Measurements from ENCODE around the gene SMCO1.
"Not testable (repeated sequence)": the region's sequence is repeated elsewhere in the genome, so short reads cannot be mapped to it uniquely, and the experiment has no call there.

The SMCO1 gene

GRCh38 chr3:196554205-196554604 lies 39.1 kb upstream of the SMCO1 start:
- Histone ChIP-seq H3K36me3 (ENCODE audit: insufficient read depth, low read length) (no peaks in the 10 kb centered on the region), H3K9me3 (ENCODE audit: insufficient read depth, low read depth, low read length) (peaks cover 13% of the 10 kb centered on the region; the same call in 1 of the 2 replicates), H3K4me2 (ENCODE audit: low read depth, low read length, poor library complexity, severe bottlenecking) (no peak overlapping the region), H3K27me3 (ENCODE audit: insufficient read depth, low read length, poor library complexity, severe bottlenecking) (no peaks in the 10 kb centered on the region), H3K4me3 (ENCODE audit: low read length, poor library complexity, severe bottlenecking) (no peak overlapping the region), H3K9ac (ENCODE audit: low read depth, low read length, poor library complexity, severe bottlenecking) (no peak overlapping the region), H4K20me1 (ENCODE audit: insufficient read depth, low read length, poor library complexity, severe bottlenecking) (no peaks in the 10 kb centered on the region), H3K9me2 (replicated peaks; ENCODE audit: low read depth, low read length) (no peaks in the 10 kb centered on the region), H2AFZ (ENCODE audit: low read length) (no peak overlapping the region), H3F3A (ENCODE audit: low read depth) (no peaks in the 10 kb centered on the region), H3K4me1 (ENCODE audit: insufficient read depth, low read length, poor library complexity, severe bottlenecking) (no peaks in the 10 kb centered on the region), H3K79me2 (ENCODE audit: insufficient read depth, low read length) (no peaks in the 10 kb centered on the region)
- TF ChIP-seq CTCF (conservative IDR thresholded peaks at IDR 0.05; ENCODE audit: low read length) (no peak), EZH2phosphoT487 (IDR thresholded peaks at IDR 0.05; ENCODE audit: borderline replicate concordance) (no peak)

GRCh38 chr3:196553551-196553950 lies 38.4 kb upstream of the SMCO1 start:
- H3K9ac ChIP-seq (ENCODE audit: low read depth, low read length, poor library complexity, severe bottlenecking): no peak overlapping the region
- H4K20me1 ChIP-seq (ENCODE audit: insufficient read depth, low read length, poor library complexity, severe bottlenecking): no peaks in the 10 kb centered on the region
- H3K4me2 ChIP-seq (ENCODE audit: low read depth, low read length, poor library complexity, severe bottlenecking): no peak overlapping the region
- H3K4me1 ChIP-seq (ENCODE audit: insufficient read depth, low read length, poor library complexity, severe bottlenecking): no peaks in the 10 kb centered on the region
- H3K79me2 ChIP-seq (ENCODE audit: insufficient read depth, low read length): no peaks in the 10 kb centered on the region
- H2AFZ ChIP-seq (ENCODE audit: low read length): no peak overlapping the region
- H3K27me3 ChIP-seq (ENCODE audit: insufficient read depth, low read length, poor library complexity, severe bottlenecking): no peaks in the 10 kb centered on the region
- no peaks in the 10 kb centered on the region for H3K9me2 ChIP-seq (replicated peaks; ENCODE audit: low read depth, low read length)
- peaks cover 14% of the 10 kb centered on the region; the same call in 1 of the 2 replicates for H3K9me3 ChIP-seq (ENCODE audit: insufficient read depth, low read depth, low read length)
- H3F3A ChIP-seq (ENCODE audit: low read depth): no peaks in the 10 kb centered on the region
- H3K36me3 ChIP-seq (ENCODE audit: insufficient read depth, low read length): no peaks in the 10 kb centered on the region
- TF ChIP-seq EZH2phosphoT487 (IDR thresholded peaks at IDR 0.05; ENCODE audit: borderline replicate concordance) (no peak), CTCF (conservative IDR thresholded peaks at IDR 0.05; ENCODE audit: low read length) (no peak)
- no peak overlapping the region for H3K4me3 ChIP-seq (ENCODE audit: low read length, poor library complexity, severe bottlenecking)

GRCh38 chr3:196552253-196552652 lies 37.1 kb upstream of the SMCO1 start:
- no peaks in the 10 kb centered on the region for H3F3A ChIP-seq (ENCODE audit: low read depth)
- no peak overlapping the region for H3K4me3 ChIP-seq (ENCODE audit: low read length, poor library complexity, severe bottlenecking)
- no peaks in the 10 kb centered on the region for H4K20me1 ChIP-seq (ENCODE audit: insufficient read depth, low read length, poor library complexity, severe bottlenecking)
- no peaks in the 10 kb centered on the region for H3K4me1 ChIP-seq (ENCODE audit: insufficient read depth, low read length, poor library complexity, severe bottlenecking)
- no peak overlapping the region for H3K9ac ChIP-seq (ENCODE audit: low read depth, low read length, poor library complexity, severe bottlenecking)
- H3K4me2 ChIP-seq (ENCODE audit: low read depth, low read length, poor library complexity, severe bottlenecking): no peak overlapping the region
- peaks cover 14% of the 10 kb centered on the region; the same call in 1 of the 2 replicates for H3K9me3 ChIP-seq (ENCODE audit: insufficient read depth, low read depth, low read length)
- no peaks in the 10 kb centered on the region for H3K36me3 ChIP-seq (ENCODE audit: insufficient read depth, low read length)
- no peak overlapping the region for H2AFZ ChIP-seq (ENCODE audit: low read length)
- H3K9me2 ChIP-seq (replicated peaks; ENCODE audit: low read depth, low read length): no peaks in the 10 kb centered on the region
- no peak for TF ChIP-seq CTCF (conservative IDR thresholded peaks at IDR 0.05; ENCODE audit: low read length)
- no peak for TF ChIP-seq EZH2phosphoT487 (IDR thresholded peaks at IDR 0.05; ENCODE audit: borderline replicate concordance)
- H3K79me2 ChIP-seq (ENCODE audit: insufficient read depth, low read length): no peaks in the 10 kb centered on the region
- H3K27me3 ChIP-seq (ENCODE audit: insufficient read depth, low read length, poor library complexity, severe bottlenecking): no peaks in the 10 kb centered on the region

GRCh38 chr3:196550172-196550571 lies 35.0 kb upstream of the SMCO1 start:
- H3F3A ChIP-seq (ENCODE audit: low read depth); H3K9ac ChIP-seq (ENCODE audit: low read depth, low read length, poor library complexity, severe bottlenecking); H3K4me2 ChIP-seq (ENCODE audit: low read depth, low read length, poor library complexity, severe bottlenecking); H3K4me3 ChIP-seq (ENCODE audit: low read length, poor library complexity, severe bottlenecking); H3K4me1 ChIP-seq (ENCODE audit: insufficient read depth, low read length, poor library complexity, severe bottlenecking); H2AFZ ChIP-seq (ENCODE audit: low read length); H3K79me2 ChIP-seq (ENCODE audit: insufficient read depth, low read length); H3K36me3 ChIP-seq (ENCODE audit: insufficient read depth, low read length); H4K20me1 ChIP-seq (ENCODE audit: insufficient read depth, low read length, poor library complexity, severe bottlenecking); H3K27me3 ChIP-seq (ENCODE audit: insufficient read depth, low read length, poor library complexity, severe bottlenecking); H3K9me2 ChIP-seq (replicated peaks; ENCODE audit: low read depth, low read length): not testable (repeated sequence)
- H3K9me3 ChIP-seq (ENCODE audit: insufficient read depth, low read depth, low read length): peaks cover 14% of the 10 kb centered on the region; the same call in 1 of the 2 replicates

DNA sequence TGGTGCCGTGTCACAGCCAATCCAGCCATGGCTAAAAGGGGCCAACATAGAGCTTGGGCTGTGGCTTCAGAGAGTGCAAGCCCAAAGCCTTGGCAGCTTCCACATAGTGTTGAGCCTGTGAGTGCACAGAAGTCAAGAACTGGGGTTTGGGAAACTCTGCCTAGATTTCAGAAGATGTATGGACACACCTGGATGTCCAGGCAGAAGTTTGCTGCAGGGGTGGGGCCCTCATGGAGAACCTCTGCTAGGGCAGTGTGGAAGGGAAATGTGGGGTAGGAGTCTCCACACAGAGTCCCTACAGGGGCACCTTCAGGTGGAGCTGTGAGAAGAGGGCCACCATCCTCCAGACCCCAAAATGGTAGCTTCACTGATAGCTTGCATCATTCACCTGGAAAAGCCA lies 34.2 kb upstream of the SMCO1 start:
- H3K9me3 ChIP-seq (ENCODE audit: insufficient read depth, low read depth, low read length): peaks cover 14% of the 10 kb centered on the region; the same call in 1 of the 2 replicates
- H3K4me2 ChIP-seq (ENCODE audit: low read depth, low read length, poor library complexity, severe bottlenecking); H3K36me3 ChIP-seq (ENCODE audit: insufficient read depth, low read length); H3K9ac ChIP-seq (ENCODE audit: low read depth, low read length, poor library complexity, severe bottlenecking); H3K4me3 ChIP-seq (ENCODE audit: low read length, poor library complexity, severe bottlenecking); H3K4me1 ChIP-seq (ENCODE audit: insufficient read depth, low read length, poor library complexity, severe bottlenecking); H3K9me2 ChIP-seq (replicated peaks; ENCODE audit: low read depth, low read length); H3K79me2 ChIP-seq (ENCODE audit: insufficient read depth, low read length); H4K20me1 ChIP-seq (ENCODE audit: insufficient read depth, low read length, poor library complexity, severe bottlenecking); H3K27me3 ChIP-seq (ENCODE audit: insufficient read depth, low read length, poor library complexity, severe bottlenecking); H2AFZ ChIP-seq (ENCODE audit: low read length); H3F3A ChIP-seq (ENCODE audit: low read depth): not testable (repeated sequence)
